DND-41 (cell line): ENCODE measurements around the gene ESRRB.

Experiments
- EZH2 ChIP-seq: IDR thresholded peaks from 3 replicates; pipeline ENCODE4 v1.6.1; 2012; ENCODE audit warnings: borderline replicate concordance, low read depth, mild to moderate bottlenecking, moderate library complexity, low read length, inconsistent platforms; ENCODE audit not compliant: severe bottlenecking
- TF ChIP-seq, protein P1 (sequence below): IDR thresholded peaks from 2 replicates; pipeline ENCODE4 v1.5.1; 2012; ENCODE audit warnings: borderline replicate concordance, low read length, moderate library complexity, mild to moderate bottlenecking; ENCODE audit not compliant: poor library complexity, severe bottlenecking; ENCODE audit errors: extremely low read depth

DNA sequence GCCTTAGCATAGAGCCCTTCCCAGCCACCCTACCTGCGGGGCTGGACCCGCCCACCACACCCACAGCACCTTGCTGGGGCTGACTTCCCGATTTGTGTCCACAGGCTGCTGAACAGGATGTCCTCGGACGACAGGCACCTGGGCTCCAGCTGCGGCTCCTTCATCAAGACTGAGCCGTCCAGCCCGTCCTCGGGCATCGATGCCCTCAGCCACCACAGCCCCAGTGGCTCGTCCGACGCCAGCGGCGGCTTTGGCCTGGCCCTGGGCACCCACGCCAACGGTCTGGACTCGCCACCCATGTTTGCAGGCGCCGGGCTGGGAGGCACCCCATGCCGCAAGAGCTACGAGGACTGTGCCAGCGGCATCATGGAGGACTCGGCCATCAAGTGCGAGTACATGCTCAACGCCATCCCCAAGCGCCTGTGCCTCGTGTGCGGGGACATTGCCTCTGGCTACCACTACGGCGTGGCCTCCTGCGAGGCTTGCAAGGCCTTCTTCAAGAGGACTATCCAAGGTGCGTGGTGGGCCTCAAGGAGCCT, 63.4 kb downstream of the ESRRB start:
- TF ChIP-seq, protein P1, sequence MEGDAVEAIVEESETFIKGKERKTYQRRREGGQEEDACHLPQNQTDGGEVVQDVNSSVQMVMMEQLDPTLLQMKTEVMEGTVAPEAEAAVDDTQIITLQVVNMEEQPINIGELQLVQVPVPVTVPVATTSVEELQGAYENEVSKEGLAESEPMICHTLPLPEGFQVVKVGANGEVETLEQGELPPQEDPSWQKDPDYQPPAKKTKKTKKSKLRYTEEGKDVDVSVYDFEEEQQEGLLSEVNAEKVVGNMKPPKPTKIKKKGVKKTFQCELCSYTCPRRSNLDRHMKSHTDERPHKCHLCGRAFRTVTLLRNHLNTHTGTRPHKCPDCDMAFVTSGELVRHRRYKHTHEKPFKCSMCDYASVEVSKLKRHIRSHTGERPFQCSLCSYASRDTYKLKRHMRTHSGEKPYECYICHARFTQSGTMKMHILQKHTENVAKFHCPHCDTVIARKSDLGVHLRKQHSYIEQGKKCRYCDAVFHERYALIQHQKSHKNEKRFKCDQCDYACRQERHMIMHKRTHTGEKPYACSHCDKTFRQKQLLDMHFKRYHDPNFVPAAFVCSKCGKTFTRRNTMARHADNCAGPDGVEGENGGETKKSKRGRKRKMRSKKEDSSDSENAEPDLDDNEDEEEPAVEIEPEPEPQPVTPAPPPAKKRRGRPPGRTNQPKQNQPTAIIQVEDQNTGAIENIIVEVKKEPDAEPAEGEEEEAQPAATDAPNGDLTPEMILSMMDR: no peak
- TF ChIP-seq EZH2: no peak
